ENCODE results near the gene SULF2.
"Not testable (repeated sequence)": the region's sequence is repeated elsewhere in the genome, so short reads cannot be mapped to it uniquely, and the experiment has no call there.

Gene SULF2

GRCh38 chr20:47785311-47785853, at the start of gene SULF2:
Gene SULF2 (minus strand): TSS chr20:47785481. CDS start chr20:47757363, 28,118 bp downstream.
- DNase-seq = no peak

- not testable (repeated sequence) for DNase-seq
These were observed 46.4 kb upstream of the SULF2 start for GRCh38 chr20:47831675-47832074.

- DNase-seq = not testable (repeated sequence)
These were observed 41.4 kb upstream of the SULF2 start for GRCh38 chr20:47826716-47827115.

GRCh38 chr20:47826006-47826405, 40.7 kb upstream of the SULF2 start:
- not testable (repeated sequence) for DNase-seq

GRCh38 chr20:47825011-47825762, 39.9 kb upstream of the SULF2 start:
- DNase-seq = no peak

- not testable (repeated sequence) for DNase-seq
These were observed 38.7 kb upstream of the SULF2 start for GRCh38 chr20:47823941-47824340.

GRCh38 chr20:47821481-47822100, 36.3 kb upstream of the SULF2 start:
- DNase-seq = no peak

GRCh38 chr20:47818996-47819609, 33.8 kb upstream of the SULF2 start:
- no peak for DNase-seq

- DNase-seq = no peak
These were observed 33.2 kb upstream of the SULF2 start for GRCh38 chr20:47818466-47818865.

- no peak for DNase-seq
These were observed 32.7 kb upstream of the SULF2 start for GRCh38 chr20:47818016-47818415.

GRCh38 chr20:47817573-47817972, 32.3 kb upstream of the SULF2 start:
- DNase-seq = no peak

GRCh38 chr20:47816487-47817451, 31.5 kb upstream of the SULF2 start:
- no peak for DNase-seq

- DNase-seq = no peak
These were observed 30.6 kb upstream of the SULF2 start for GRCh38 chr20:47815866-47816265.

GRCh38 chr20:47815416-47815806, 30.1 kb upstream of the SULF2 start:
- no peak for DNase-seq

GRCh38 chr20:47814632-47815415, 29.5 kb upstream of the SULF2 start:
- no peak for DNase-seq

GRCh38 chr20:47810721-47811347, 25.6 kb upstream of the SULF2 start:
- DNase-seq = no peak

- DNase-seq = no peak
These were observed 24.9 kb upstream of the SULF2 start for GRCh38 chr20:47810116-47810677.

- no peak for DNase-seq
These were observed 24.1 kb upstream of the SULF2 start for GRCh38 chr20:47809161-47809960.

GRCh38 chr20:47805951-47806350, 20.7 kb upstream of the SULF2 start:
- DNase-seq = no peak

GRCh38 chr20:47804972-47805371, 19.7 kb upstream of the SULF2 start:
- not testable (repeated sequence) for DNase-seq
